ENCODE results near the gene PRKCA.

DNA sequence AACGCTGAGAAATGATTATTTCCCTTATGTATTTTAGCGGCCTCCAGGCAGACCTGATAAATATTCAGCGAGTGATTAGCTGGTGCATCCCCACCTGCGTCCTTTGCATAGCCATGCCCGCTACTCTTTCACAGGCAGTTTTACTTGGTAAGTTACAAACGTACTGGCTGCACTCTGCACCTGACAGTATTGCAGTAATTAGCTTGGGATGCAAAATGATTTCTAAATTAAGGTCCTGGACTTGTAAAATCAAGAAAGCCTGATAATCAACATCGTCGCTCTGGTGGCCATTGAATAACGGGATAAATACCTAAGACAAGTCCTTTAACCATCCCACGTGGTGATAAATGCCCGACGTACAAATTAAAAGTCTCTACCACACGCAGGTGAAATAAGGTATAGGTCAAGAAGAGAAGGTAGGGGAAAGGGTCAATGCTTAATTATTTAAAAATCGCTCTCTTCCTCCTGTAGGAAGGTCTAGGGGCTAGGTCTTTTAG, 998 bp upstream of the PRKCA start:
- TF ChIP-seq MAX (IDR thresholded peaks at IDR 0.05; ENCODE audit: insufficient read depth, insufficient read length): no peak
- TF ChIP-seq POLR2A (IDR thresholded peaks at IDR 0.05; ENCODE audit: low read depth, low read length): no peak
- TF ChIP-seq, protein P1, sequence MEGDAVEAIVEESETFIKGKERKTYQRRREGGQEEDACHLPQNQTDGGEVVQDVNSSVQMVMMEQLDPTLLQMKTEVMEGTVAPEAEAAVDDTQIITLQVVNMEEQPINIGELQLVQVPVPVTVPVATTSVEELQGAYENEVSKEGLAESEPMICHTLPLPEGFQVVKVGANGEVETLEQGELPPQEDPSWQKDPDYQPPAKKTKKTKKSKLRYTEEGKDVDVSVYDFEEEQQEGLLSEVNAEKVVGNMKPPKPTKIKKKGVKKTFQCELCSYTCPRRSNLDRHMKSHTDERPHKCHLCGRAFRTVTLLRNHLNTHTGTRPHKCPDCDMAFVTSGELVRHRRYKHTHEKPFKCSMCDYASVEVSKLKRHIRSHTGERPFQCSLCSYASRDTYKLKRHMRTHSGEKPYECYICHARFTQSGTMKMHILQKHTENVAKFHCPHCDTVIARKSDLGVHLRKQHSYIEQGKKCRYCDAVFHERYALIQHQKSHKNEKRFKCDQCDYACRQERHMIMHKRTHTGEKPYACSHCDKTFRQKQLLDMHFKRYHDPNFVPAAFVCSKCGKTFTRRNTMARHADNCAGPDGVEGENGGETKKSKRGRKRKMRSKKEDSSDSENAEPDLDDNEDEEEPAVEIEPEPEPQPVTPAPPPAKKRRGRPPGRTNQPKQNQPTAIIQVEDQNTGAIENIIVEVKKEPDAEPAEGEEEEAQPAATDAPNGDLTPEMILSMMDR (IDR thresholded peaks at IDR 0.05; ENCODE audit: extremely low read depth in 1 of 2, insufficient read depth in 1 of 2, low read depth in 1 of 2, low read length in 2 of 2): no peak
- TF ChIP-seq FOS (IDR thresholded peaks at IDR 0.05; ENCODE audit: borderline replicate concordance, insufficient read depth, low read length): no peak
- TF ChIP-seq EZH2 (IDR thresholded peaks at IDR 0.05; ENCODE audit: borderline replicate concordance, low read depth, low read length, severe bottlenecking): no peak
- TF ChIP-seq JUN (IDR thresholded peaks at IDR 0.05; ENCODE audit: borderline replicate concordance, insufficient read depth, insufficient read length, low read depth): no peak

Data from endothelial cell of umbilical vein (primary cell).